ENCODE data around the gene LEMD2.

LEMD2 gene

DNA sequence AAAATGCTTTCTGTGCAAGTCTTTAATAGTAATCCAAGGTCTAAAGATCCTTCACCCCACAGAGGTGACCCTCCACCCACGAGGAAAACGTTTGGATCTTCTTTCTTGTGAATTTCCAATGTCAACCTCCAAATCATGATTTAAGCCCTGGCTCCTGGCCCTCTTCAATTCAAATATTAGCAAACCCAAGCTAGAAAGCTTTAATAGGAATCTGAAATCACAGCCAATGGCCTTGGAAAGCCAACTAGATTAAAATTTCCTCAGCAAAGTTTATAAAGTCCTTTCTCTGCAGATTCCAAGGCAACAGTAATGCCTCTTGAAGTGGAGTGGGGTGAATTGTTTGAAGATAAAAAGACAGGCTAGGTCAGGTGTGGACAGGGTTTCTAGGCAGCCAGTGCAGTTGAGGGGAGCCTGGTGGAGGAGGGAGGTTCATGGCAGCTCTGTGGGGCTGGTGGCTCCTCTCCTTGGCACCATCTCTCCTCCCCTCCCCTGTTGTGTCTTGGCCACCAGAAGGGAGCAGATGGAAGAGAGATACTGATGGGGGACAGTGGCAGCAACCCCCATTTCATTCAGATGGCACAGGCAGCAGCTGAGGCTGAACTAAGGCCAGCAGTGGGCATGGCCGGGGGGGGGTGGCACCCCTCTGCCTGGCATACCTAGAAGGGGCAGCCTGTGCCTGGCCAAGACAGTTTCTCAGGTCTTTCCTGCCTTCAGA is 65.4 kb downstream of the LEMD2 start:
- H3K27ac ChIP-seq (ENCODE audit: low read depth, low read length), result no peak overlapping the region
- H3K36me3 ChIP-seq (ENCODE audit: control insufficient read depth, low read length), result no peaks in the 10 kb centered on the region
- H4K20me1 ChIP-seq (ENCODE audit: control insufficient read depth, insufficient read depth, low read depth, low read length), result no peaks in the 10 kb centered on the region
- H3K27me3 ChIP-seq (ENCODE audit: control insufficient read depth, low read length), result peaks cover 61% of the 10 kb centered on the region
- no peaks in the 10 kb centered on the region for H3K9me2 ChIP-seq (replicated peaks; ENCODE audit: control insufficient read depth, low read length)
- no peak overlapping the region for H3K4me3 ChIP-seq (ENCODE audit: low read length)
- TF ChIP-seq EZH2phosphoT487 (IDR thresholded peaks at IDR 0.05; ENCODE audit: borderline replicate concordance, low read length), result no peak
- TF ChIP-seq, protein P1, sequence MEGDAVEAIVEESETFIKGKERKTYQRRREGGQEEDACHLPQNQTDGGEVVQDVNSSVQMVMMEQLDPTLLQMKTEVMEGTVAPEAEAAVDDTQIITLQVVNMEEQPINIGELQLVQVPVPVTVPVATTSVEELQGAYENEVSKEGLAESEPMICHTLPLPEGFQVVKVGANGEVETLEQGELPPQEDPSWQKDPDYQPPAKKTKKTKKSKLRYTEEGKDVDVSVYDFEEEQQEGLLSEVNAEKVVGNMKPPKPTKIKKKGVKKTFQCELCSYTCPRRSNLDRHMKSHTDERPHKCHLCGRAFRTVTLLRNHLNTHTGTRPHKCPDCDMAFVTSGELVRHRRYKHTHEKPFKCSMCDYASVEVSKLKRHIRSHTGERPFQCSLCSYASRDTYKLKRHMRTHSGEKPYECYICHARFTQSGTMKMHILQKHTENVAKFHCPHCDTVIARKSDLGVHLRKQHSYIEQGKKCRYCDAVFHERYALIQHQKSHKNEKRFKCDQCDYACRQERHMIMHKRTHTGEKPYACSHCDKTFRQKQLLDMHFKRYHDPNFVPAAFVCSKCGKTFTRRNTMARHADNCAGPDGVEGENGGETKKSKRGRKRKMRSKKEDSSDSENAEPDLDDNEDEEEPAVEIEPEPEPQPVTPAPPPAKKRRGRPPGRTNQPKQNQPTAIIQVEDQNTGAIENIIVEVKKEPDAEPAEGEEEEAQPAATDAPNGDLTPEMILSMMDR (IDR thresholded peaks at IDR 0.05; ENCODE audit: low read depth, low read length, poor library complexity, severe bottlenecking), result no peak
- peaks cover 26% of the 10 kb centered on the region for H3K4me1 ChIP-seq (ENCODE audit: control insufficient read depth, low read length)
- H3K4me2 ChIP-seq (ENCODE audit: low read length), result no peak overlapping the region
- H3K9me3 ChIP-seq (ENCODE audit: control insufficient read depth, insufficient read depth, low read length), result no peaks in the 10 kb centered on the region
- no peaks in the 10 kb centered on the region for H3F3A ChIP-seq (ENCODE audit: control insufficient read depth, insufficient read depth)
- H3K79me2 ChIP-seq (ENCODE audit: control insufficient read depth, low read length), result no peaks in the 10 kb centered on the region

DNA sequence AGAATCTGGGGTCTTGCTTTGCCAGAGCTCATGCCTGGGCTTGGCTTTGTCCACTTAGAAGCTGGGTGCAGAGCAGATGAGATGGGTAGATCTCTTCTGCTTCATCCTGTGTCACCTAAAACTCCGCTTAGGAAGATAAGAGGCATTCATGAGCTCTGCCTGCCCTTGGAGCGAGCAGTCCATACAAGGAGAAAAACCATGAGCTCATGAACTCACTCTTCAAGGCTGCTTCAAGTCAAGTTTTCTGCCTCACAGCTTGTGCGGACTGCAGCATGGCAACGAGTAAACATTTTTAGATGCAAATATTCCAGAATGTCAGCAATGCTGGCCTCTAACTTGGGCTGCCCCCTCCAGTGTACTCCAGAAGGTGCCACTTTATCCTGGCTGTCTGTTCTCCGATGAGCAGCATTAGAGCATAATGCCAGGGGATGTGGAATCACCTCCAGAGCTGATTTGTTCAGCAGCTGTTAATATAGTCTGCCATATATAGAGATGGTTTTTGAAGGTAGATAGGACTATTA is 66.8 kb downstream of the LEMD2 start:
- Histone ChIP-seq H3K27me3 (ENCODE audit: control insufficient read depth, low read length) (peaks cover 52% of the 10 kb centered on the region), H3K4me3 (ENCODE audit: low read length) (no peak overlapping the region), H3K9me3 (ENCODE audit: control insufficient read depth, insufficient read depth, low read length) (no peaks in the 10 kb centered on the region), H3K4me1 (ENCODE audit: control insufficient read depth, low read length) (peaks cover 17% of the 10 kb centered on the region), H3K27ac (ENCODE audit: low read depth, low read length) (no peak overlapping the region), H3K4me2 (ENCODE audit: low read length) (no peak overlapping the region), H3K9me2 (replicated peaks; ENCODE audit: control insufficient read depth, low read length) (no peaks in the 10 kb centered on the region), H3K36me3 (ENCODE audit: control insufficient read depth, low read length) (no peaks in the 10 kb centered on the region), H3K79me2 (ENCODE audit: control insufficient read depth, low read length) (no peaks in the 10 kb centered on the region), H4K20me1 (ENCODE audit: control insufficient read depth, insufficient read depth, low read depth, low read length) (no peaks in the 10 kb centered on the region), H3F3A (ENCODE audit: control insufficient read depth, insufficient read depth) (no peaks in the 10 kb centered on the region)
- TF ChIP-seq, protein P1 (IDR thresholded peaks at IDR 0.05; ENCODE audit: low read depth, low read length, poor library complexity, severe bottlenecking), result no peak
- no peak for TF ChIP-seq EZH2phosphoT487 (IDR thresholded peaks at IDR 0.05; ENCODE audit: borderline replicate concordance, low read length)

DNA sequence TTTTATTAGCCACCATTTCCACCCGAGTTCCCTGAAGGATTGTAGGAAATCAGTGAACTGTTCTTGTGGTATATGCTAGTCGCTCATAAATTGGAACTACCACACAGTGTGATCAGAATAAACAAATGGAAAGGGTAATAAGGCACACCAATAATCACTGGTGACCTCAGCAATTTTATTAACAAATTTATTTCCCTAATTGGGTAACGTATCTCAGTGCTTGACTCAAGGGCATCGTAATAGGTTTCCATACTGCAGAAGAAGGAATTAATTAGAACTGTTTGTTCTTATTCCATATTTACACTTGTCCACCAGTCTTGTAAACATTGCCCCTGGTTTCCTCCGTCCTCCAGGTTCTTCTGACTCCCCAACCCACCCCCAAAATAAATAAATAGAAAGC is 67.4 kb downstream of the LEMD2 start:
- TF ChIP-seq, protein P1 (IDR thresholded peaks at IDR 0.05; ENCODE audit: low read depth, low read length, poor library complexity, severe bottlenecking), result no peak
- TF ChIP-seq EZH2phosphoT487 (IDR thresholded peaks at IDR 0.05; ENCODE audit: borderline replicate concordance, low read length), result no peak
- H3K9me3 ChIP-seq (ENCODE audit: control insufficient read depth, insufficient read depth, low read length), result no peaks in the 10 kb centered on the region
- H3F3A ChIP-seq (ENCODE audit: control insufficient read depth, insufficient read depth), result no peaks in the 10 kb centered on the region
- no peak overlapping the region for H3K27ac ChIP-seq (ENCODE audit: low read depth, low read length)
- H3K9me2 ChIP-seq (replicated peaks; ENCODE audit: control insufficient read depth, low read length), result no peaks in the 10 kb centered on the region
- peaks cover 13% of the 10 kb centered on the region for H3K4me1 ChIP-seq (ENCODE audit: control insufficient read depth, low read length)
- no peak overlapping the region for H3K4me3 ChIP-seq (ENCODE audit: low read length)
- no peaks in the 10 kb centered on the region for H3K36me3 ChIP-seq (ENCODE audit: control insufficient read depth, low read length)
- no peaks in the 10 kb centered on the region for H4K20me1 ChIP-seq (ENCODE audit: control insufficient read depth, insufficient read depth, low read depth, low read length)
- peaks cover 47% of the 10 kb centered on the region for H3K27me3 ChIP-seq (ENCODE audit: control insufficient read depth, low read length)
- H3K79me2 ChIP-seq (ENCODE audit: control insufficient read depth, low read length), result no peaks in the 10 kb centered on the region
- peak overlapping the region; percentile 22; the same call in 1 of the 2 replicates for H3K4me2 ChIP-seq (ENCODE audit: low read length)
